ENCODE results near the gene CCDC7.

GRCh38 chr10:32773105-32773504, 327.2 kb downstream of the CCDC7 start:
- TF ChIP-seq CTCF (IDR thresholded peaks at IDR 0.05; ENCODE audit: borderline replicate concordance, extremely low read depth, low read length, poor library complexity, severe bottlenecking) (no peak), EZH2 (IDR thresholded peaks at IDR 0.05; ENCODE audit: borderline replicate concordance, low read depth, low read length, severe bottlenecking) (no peak)
